ENCODE measurements around the gene ADGRG1.

DNA sequence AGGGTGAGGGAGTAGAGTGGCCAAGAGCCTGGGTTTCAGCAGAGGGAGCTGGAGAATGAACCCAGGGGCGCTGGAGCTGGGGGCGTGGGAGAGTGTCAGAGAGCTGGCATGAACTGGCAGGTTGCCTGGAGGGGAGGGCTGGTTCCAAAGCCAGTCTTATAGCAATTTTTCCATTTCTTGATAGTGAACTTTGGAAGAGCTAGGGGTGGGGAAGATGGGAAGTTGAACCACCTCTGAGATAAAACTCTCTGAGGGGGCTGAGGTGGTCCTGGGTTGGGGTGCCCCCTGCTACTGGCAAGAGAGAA lies 49.1 kb upstream of the ADGRG1 start:
- TF ChIP-seq, protein P1, sequence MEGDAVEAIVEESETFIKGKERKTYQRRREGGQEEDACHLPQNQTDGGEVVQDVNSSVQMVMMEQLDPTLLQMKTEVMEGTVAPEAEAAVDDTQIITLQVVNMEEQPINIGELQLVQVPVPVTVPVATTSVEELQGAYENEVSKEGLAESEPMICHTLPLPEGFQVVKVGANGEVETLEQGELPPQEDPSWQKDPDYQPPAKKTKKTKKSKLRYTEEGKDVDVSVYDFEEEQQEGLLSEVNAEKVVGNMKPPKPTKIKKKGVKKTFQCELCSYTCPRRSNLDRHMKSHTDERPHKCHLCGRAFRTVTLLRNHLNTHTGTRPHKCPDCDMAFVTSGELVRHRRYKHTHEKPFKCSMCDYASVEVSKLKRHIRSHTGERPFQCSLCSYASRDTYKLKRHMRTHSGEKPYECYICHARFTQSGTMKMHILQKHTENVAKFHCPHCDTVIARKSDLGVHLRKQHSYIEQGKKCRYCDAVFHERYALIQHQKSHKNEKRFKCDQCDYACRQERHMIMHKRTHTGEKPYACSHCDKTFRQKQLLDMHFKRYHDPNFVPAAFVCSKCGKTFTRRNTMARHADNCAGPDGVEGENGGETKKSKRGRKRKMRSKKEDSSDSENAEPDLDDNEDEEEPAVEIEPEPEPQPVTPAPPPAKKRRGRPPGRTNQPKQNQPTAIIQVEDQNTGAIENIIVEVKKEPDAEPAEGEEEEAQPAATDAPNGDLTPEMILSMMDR (IDR thresholded peaks at IDR 0.05) = no peak
- no peak for TF ChIP-seq POLR2A (IDR thresholded peaks at IDR 0.05)
